Measurements from ENCODE around the gene CARD9. TPM values are rescaled to one million over a fixed set of nuclear protein-coding genes. Genes with fewer than 3 reads are reported as not detected.
A peak's percentile ranks its signal among the peaks of the same experiment; 100 is the strongest.

CARD9 gene
- total RNA-seq, 2 donors from 2014 or later: 1.3 to 1.7 TPM

DNA sequence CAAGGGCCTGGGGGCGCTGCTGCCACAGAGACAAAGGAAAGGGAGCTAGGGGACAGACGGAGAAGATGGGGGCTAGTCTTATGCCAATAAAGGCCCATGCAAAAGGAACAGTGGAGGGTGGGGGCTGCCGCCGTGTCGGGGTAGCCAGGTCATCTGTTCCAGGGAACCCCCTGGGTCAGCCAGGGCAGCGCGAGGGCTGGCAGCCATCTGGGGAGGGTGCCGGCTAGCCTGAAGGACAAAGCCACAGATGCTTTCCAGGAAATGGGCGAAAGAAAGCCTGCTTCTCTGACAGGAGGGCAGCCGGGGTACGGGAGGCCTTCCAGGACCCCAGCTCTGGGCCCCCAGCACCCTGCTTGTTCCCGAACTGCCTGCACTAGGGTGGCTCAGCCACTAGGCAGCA lies 1.6 kb upstream of the CARD9 start:
- no peaks in the 10 kb centered on the region for H3K36me3 Mint-ChIP-seq
- H3K27ac Mint-ChIP-seq: peak overlapping the region in 1 of 2 donors; percentile 30
- ATAC-seq: no peak
- no peaks in the 10 kb centered on the region for H3K9me3 Mint-ChIP-seq
- DNase-seq (ENCODE audit: low spot score in 2 of 2): no peak

DNA sequence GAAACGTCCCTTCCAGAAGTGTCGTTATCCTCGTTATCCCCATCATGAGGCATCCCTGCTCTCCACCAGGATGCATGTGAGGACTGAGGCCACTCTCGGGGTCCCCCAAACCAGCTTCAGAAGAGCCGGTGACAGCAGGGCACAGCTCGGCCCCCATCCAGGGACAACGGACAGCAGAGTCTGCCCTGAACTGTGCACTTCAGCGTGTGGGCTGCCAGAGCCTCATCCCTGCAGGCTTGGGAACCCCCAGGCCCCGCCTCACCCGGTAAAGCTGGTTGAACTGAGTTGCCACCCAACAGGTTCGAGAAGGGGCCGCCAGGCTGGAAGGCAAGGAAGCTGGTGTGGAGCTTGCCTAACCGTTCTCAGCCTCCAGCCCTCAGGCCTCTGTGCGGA lies 710 bp upstream of the CARD9 start:
- no peak for DNase-seq (ENCODE audit: low spot score in 2 of 2)
- ATAC-seq: no peak
- Mint-ChIP-seq H3K9me3 (no peaks in the 10 kb centered on the region), H3K36me3 (no peaks in the 10 kb centered on the region), H3K27ac (no peak overlapping the region)

DNA sequence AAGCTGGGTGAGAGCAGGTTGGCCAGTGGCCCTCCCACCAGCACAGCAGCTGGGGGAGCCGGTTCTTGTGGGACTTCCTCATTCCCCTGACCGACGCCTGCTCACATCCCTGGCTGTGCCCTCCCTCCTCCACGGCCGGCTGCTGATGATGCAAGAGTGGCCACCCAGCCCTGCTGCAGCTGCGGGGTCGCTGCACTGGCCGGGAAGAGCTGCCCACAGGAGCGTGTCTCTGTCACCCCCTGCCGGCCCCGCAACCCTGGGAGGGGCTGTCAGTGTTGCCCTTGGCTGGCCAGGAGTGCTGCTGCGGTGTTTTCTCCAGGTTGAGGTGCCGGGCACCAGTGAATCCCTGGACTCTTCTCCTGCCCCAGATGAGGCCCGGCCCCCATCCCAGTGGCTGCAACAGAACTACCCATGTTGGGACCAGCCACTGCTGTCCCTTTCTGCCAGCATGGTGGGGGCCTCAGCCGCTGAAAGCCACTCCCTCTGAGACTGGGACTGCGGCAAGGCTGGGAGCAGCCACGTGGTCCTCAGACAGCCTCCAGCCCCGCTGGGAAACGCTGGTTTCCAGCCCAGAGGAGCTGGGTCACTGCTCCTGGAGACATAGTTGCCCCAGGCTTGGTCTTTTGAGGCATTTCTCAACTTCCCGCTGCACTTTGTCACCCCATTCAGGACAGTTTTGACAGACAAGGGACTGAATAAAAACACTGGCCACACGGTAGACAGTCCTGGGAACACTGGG lies 739 bp downstream of the CARD9 start:
- ATAC-seq: no peak
- no peak overlapping the region for H3K27ac Mint-ChIP-seq

DNA sequence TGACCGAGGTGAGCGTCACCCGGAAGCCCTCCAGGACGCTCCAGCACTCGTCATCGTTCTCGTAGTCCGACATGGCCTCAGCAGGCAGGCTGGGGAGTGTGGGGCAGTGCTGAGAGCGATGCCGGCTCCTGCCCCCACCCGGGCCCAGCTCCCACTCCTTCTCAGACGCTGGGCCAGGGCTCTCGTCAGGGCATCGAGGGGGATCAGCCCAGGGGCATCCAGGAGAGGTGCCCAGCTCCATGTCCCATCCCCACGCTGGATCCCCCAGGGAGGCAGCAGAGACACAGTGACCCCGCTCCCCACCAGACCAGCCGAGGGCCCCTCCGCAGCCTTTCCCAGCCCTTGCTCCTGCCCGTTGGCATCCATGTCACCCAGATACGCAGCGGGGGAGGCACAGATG lies 1.5 kb downstream of the CARD9 start:
- ATAC-seq: no peak
- H3K27ac Mint-ChIP-seq: no peak overlapping the region
- H3K9me3 Mint-ChIP-seq: no peaks in the 10 kb centered on the region

More for the DNA sequence above, 739 bp downstream of the CARD9 start:
- Mint-ChIP-seq H3K36me3 (no peaks in the 10 kb centered on the region), H3K9me3 (no peaks in the 10 kb centered on the region)
- no peak for DNase-seq (ENCODE audit: low spot score in 2 of 2)

DNA sequence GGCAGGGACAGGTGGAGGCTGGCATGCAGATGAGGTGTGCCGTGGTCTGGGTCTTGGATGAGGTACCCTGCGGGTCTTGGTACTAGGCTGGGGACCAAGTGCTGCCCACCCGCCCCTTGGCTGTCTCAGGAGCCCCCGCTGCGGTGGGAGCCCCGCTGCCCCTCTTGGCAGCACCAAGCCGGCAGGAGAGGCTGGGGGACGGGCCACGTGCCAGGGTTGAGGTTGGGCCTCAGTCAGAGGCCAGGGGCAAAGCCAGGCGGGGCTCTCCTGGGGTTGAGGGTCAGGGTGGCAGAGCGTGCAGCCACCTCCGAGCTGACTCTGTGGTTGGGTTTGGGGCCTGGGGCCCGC lies 2.0 kb downstream of the CARD9 start:
- no peaks in the 10 kb centered on the region for H3K9me3 Mint-ChIP-seq
- DNase-seq (ENCODE audit: low spot score in 2 of 2) (no peak), ATAC-seq (no peak)
- H3K27ac Mint-ChIP-seq: no peak overlapping the region
- H3K36me3 Mint-ChIP-seq: no peaks in the 10 kb centered on the region

More for the DNA sequence above, 1.5 kb downstream of the CARD9 start:
- H3K36me3 Mint-ChIP-seq: no peaks in the 10 kb centered on the region
- no peak for DNase-seq (ENCODE audit: low spot score in 2 of 2)

DNA sequence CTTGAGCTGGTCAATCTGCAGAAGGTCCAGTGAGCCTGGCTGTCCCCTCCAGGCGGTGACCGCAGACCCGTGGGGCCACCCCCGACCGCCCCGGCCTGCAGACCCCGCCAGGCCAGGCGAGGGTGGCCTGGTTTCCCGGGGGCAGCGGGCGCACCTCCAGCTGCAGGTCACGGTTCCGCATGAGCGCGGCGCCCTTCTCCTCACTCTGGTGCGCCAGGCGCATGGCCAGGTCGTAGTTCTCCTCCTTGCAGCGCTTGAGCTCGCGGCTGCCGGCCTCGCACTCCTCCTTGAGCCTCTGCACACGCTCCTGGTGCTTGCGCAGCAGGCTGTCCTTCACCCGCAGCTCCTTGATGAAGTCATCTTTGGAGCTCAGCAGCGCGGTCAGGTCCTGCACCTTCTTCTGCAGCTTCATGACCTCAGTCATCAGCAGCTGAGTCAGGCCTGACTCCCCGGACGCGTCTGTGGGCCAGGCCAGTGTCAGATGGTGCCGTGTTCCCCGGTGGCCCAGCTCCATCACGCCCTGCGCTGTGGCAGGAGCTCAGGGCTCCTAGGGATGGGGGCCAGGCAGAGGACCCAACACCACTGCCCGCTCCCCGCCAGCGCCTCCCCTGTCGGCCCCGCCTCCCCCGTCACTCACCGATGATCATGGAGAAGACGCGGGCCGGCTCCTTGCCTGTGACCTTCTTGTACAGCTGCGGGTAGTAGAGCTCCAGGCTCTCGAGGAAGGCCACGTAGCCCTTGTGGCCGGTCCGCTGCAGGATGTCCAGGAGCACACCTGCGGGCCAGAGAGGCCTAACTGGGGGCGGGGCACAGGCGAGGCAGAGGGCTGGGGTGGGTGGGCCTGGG lies 2.6 kb downstream of the CARD9 start:
- DNase-seq (ENCODE audit: low spot score in 2 of 2) (no peak), ATAC-seq (no peak)
- no peaks in the 10 kb centered on the region for H3K9me3 Mint-ChIP-seq
- H3K36me3 Mint-ChIP-seq: no peaks in the 10 kb centered on the region
- H3K27ac Mint-ChIP-seq: no peak overlapping the region

DNA sequence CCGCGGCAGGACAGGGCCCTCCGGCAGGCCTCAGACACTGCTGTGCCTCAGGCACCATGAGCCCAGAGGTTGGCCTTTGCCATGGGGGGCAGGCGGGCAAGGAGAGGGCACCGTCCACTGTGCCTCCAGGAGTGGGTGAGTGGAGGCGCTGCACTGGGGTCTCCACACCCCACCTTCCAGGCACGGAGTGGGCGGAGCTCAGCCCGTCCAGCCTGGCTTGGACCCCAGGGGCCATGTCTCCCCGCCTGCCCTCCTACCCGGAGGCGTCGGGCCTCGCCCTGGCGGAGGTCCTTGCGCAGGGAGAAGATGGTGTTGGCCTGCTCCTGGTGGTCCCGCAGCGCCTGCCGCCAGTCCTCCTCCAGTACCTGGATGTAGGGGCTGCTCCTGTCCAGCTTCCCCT lies 3.4 kb downstream of the CARD9 start:
- H3K9me3 Mint-ChIP-seq: no peaks in the 10 kb centered on the region
- no peaks in the 10 kb centered on the region for H3K36me3 Mint-ChIP-seq
- ATAC-seq (no peak), DNase-seq (ENCODE audit: low spot score in 2 of 2) (no peak)
- no peak overlapping the region for H3K27ac Mint-ChIP-seq

DNA sequence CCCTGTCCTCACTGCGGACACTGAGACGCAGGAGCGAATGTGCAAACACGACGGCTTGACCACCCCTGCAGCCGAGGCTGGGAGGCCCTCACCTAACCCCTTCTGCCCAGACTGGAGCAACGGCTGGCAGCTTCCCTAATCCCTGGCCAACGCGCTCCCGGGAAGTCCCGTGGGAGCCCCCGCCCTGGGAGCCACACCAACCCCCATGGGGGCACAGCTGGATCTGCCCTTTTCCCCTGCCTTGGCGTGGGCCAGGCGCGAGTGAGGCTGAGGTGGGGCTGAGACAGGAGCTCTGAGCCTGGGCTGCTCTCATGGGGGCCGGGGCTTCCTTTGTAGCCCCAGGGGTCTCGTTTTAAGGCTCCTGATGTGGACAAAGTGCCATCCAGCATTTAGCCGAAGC lies 5.3 kb downstream of the CARD9 start:
- DNase-seq (ENCODE audit: low spot score in 2 of 2) (no peak), ATAC-seq (no peak)
- Mint-ChIP-seq H3K36me3 (no peaks in the 10 kb centered on the region), H3K9me3 (no peaks in the 10 kb centered on the region), H3K27ac (peak overlapping the region in 1 of 2 donors; percentile 58)

DNA sequence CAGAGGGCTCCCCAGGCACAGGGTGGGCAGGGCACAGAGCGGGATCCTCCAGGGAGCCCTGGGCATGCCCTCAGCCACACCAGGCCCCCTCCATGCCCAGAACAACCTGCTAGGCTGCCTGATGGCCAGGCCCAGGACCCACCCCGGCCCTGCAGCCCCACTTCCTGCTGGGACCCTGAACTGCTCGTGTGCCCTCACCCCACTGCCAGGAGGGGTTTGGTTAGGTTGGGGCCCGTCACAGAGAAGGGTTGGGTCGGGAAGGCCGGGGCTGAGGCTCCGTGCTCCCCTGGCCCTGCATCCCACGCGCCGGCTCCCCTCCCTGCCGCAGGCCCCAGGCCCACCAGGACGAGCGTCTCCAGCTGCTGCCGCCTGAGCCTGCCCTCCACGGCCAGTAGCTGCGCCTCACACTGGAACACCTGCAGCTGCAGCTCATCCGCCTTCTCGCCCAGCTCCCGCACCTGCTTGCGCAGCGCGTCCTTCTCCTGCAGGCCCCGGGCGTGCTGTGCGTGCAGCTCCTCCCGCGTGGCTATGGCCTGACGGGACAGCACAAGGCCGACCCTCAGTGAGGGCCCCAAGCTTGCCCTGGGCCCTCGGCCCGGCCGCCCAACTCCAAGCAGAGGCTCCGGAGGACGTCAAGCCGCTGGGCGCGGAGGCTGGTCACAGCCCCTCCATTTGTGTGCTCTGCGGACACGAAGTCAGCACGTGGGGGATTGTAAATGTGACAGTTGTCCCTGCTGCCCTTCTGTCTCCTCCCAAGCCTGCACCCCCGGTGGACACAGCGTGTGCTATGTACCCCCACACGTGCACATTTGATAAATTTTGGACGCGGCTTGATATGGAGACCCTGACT lies 5.9 kb downstream of the CARD9 start:
- Mint-ChIP-seq H3K36me3 (no peaks in the 10 kb centered on the region), H3K9me3 (no peaks in the 10 kb centered on the region), H3K27ac (peak overlapping the region in 1 of 2 donors; percentile 58)
- no peak for DNase-seq (ENCODE audit: low spot score in 2 of 2)
- no peak for ATAC-seq

DNA sequence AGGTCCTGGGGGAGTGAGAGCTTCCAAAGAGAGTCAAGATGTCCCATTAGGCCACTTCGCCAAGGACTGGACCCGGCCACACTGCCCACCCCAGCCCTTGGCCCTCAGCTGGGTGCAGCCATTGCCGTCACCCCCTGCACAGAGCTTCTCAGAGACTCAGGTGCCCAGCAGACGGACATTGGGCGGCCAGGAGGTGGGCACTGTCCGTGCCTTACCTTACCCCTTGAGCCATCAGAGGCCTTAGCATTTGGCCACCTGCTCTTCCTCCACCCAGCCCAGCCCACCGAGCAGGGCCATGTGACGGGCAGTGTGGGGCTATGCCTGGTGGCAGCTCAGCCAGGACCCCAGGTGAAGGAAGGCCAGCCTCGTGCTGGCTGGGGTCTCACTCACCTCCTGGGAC lies 6.6 kb downstream of the CARD9 start:
- DNase-seq (ENCODE audit: low spot score in 2 of 2) (no peak), ATAC-seq (no peak)
- no peaks in the 10 kb centered on the region for H3K9me3 Mint-ChIP-seq
- no peak overlapping the region for H3K27ac Mint-ChIP-seq
- H3K36me3 Mint-ChIP-seq: no peaks in the 10 kb centered on the region

DNA sequence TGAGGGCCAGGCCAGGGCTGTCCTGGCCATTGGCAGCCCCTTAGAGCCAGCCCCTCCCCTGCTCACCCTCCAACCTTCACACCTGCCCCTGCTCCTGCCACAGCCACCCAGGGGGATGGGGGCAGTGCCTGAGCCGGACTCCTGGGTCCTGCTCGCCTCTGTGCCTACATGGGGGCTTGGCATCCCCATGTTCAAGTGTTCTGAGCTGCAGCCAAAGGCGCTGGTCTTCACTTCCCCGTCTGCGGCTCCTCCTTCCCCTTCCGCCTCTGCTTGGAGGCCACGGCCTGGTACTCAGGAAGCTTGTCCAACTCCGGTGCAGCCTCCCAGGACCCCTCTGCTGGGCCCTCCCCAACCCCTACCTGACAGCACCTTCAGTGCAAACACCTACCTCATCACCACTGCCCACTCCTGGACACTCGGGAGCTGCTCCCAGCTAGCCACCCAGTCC lies 7.7 kb downstream of the CARD9 start:
- DNase-seq (ENCODE audit: low spot score in 2 of 2) (no peak), ATAC-seq (no peak)
- H3K9me3 Mint-ChIP-seq: no peaks in the 10 kb centered on the region
- peak overlapping the region in 1 of 2 donors; percentile 40 for H3K27ac Mint-ChIP-seq
- no peaks in the 10 kb centered on the region for H3K36me3 Mint-ChIP-seq

DNA sequence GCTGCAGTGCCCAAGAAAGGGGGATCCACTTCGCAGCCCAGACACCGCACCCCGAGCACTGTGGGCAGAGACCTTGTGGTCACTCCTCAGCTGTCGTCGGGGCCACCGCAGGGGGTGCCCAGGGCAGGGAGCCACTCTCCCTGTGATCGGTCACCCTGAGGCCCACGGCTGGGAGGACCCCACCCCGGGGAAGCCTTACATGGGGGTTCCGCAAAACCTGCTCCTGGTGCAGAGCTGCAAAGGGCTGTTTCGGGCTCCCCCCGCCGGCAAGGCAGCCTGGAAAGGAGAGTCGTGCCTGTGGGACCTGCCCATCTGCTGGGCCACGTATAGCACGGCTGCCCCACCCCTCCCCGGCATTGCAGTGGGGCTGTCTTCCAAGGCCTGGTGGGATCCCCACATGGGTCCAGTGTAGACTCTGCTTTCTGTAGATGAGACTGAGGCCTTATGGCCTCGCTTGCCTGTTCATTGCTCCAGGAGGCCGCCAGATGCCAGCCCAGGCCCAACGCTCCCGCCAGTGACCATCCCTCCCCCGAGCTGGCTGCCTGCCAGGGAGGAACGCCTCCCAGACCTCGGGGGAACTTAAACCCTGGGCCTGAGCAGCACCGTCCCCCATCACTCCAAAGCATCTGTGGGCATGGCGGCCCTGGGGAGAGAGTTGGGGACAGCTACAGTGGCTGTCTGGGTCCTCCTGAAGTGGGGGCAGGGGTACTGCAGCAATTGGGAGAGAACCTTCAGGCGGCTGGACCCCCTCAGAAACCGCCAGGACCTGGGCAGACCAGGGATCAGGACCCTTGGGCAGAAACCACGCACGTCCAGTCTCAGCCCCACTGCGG lies 8.3 kb downstream of the CARD9 start:
- Mint-ChIP-seq H3K36me3 (no peaks in the 10 kb centered on the region), H3K9me3 (no peaks in the 10 kb centered on the region), H3K27ac (no peak overlapping the region)
- no peak for DNase-seq (ENCODE audit: low spot score in 2 of 2)
- ATAC-seq: no peak

DNA sequence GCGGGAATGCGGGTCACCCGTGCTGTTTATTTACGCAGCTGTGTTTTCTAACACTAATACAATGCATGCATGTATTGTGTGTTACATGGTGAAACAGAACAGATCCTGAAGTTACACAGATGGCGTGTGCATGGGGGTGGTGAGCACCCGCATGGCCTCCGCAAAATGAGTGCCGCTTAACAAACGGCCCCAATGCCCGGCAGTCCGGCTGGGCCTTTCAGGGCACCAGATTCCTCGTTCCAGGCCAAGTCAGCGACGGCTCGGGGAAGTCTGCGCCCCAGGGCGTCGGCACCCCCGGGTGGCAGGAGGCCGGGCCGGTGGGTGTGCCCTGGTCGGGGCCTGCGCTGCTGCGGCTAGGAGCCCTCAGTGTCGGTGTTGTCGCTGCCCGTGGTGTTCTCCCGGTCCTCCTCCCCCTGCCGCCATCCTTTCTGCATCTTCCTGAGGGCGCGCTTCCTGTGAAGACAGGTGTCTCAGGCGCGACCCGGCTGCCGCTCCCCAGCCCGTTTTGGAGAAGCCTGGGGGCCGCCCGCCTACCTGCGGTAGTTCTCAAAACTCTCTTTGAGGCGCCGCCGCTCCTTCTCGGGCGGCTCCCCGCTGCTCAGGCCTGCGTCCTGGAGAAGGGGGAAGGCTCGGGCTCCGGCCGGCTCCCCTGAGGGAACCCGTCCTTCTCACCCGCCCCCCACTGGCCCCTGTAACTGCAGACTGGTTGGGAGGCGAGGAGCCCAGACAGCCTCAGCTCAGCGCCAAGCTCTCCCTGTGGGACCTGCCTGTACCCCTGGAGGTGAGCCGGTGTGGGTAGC lies 9.3 kb downstream of the CARD9 start:
- no peaks in the 10 kb centered on the region for H3K9me3 Mint-ChIP-seq
- ATAC-seq (peak in 1 of 2 donors; percentile 1), DNase-seq (ENCODE audit: low spot score in 2 of 2) (no peak)
- H3K36me3 Mint-ChIP-seq: no peaks in the 10 kb centered on the region
- H3K27ac Mint-ChIP-seq: peak overlapping the region in 1 of 2 donors; percentile 75

DNA sequence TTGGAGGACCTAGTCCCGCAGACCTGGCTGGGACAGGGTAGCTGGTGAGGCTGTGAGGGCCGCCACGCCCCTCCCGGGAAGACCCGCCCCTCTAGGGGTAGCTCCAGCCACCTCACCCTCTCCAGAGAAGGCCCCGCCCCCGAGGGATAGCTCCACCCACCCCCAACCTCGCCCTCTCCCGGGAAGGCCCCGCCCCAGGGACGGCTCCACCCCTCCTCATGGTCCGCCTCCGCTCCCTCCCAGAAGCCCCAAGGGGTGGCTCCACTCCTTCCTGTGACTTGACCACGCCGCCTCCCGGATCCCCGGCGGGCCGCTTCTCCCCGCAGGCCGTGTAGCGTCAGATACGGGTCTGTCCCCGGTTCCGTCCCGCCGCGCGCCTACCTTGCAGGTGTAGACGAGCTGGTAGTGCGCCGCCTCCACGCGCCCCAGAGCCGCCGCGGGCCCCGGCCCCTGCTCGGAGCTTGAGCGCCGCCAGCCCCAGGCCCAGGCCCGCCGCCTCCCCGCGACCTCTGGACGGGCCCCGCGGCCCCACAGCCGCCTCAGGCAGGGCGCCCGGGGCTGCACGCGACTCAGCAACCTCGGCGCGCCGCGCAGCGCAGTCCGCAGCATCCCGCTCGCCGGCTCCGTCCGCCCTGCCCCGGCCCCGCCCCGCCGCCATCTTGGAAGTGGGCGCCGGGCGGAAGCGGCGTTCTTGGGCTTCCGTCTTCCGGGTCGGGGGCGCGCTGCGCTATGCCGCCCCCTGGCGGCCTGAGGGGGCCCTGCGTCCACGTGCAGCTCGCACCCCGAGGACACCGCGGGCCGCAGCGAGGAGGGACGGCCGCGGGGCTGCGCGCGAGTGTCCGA lies 10.1 kb downstream of the CARD9 start, which contains the start of gene DNLZ:
TSS of gene DNLZ (minus strand) at position 639 of the 843 bp plus-strand sequence. CDS start at position 609, 30 bp downstream.
- Mint-ChIP-seq H3K36me3 (no peaks in the 10 kb centered on the region), H3K9me3 (no peaks in the 10 kb centered on the region), H3K27ac (peak within 1 kb of the TSS; percentile 75 to 88)
- peak; percentile 91 to 92 for ATAC-seq
- peak; percentile 90 to 96 for DNase-seq (ENCODE audit: low spot score in 2 of 2)

DNA sequence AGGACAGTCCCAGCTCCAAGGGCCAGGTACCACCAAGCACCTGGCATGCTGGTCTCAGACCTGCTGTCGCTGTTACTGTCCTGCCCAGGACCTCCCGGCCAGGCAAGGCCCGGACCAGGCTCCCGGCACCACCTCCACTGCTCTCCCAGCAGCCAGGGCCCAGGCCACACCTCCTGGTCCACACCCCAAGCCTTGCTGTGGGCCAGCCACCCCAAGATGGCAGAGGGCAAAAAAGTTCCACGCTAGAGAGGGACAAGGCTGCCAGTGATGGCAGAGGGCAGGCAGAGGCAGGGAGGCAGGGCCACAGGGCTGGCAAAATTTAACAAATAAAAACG lies 11.1 kb downstream of the CARD9 start:
- DNase-seq (ENCODE audit: low spot score in 2 of 2) (no peak), ATAC-seq (no peak)
- Mint-ChIP-seq H3K9me3 (no peaks in the 10 kb centered on the region), H3K27ac (peak overlapping the region; percentile 50 to 75), H3K36me3 (no peaks in the 10 kb centered on the region)

Data from activated naive CD4-positive, alpha-beta T cell treated with anti-CD3 and anti-CD28 coated beads, Interleukin-2, amount 50 U/mL, for 72 hours (primary cell).